HCT116 (cell line): ENCODE results near the gene MED26. TPM values are rescaled to one million over a fixed set of nuclear protein-coding genes. Genes with fewer than 3 reads are reported as not detected.

Experiments used
- ATAC-seq: fragments of 200-7000 bp; cut with Tn5 transposase; 2 replicates; pipeline ENCODE4 v1.9.1; 2020; ENCODE audit warnings: mild to moderate bottlenecking, moderate library complexity
- BruUV-seq: library from RNA; stranded (reverse); fragments of 400-500 nt; replicated peaks from 2 replicates; lab custom pipeline; 2021; lab: Mats Ljungman, UMichigan
- CTCF ChIA-PET: fragments of 300-600 bp; sonication (Branson Sonifier 250); formaldehyde crosslinking; loops from one replicate; lab custom pipeline; 2021; ENCODE audit warnings: antibody characterized with exemption; lab: Charles Lee
- POLR2A ChIA-PET: fragments of 300-600, 350-600 bp; sonication (Branson Sonifier 250); formaldehyde crosslinking; loops from one replicate; lab custom pipeline; 2021; ENCODE audit warnings: antibody characterized with exemption; lab: Charles Lee
- RAD21 ChIA-PET, 2 experiments: fragments of 300-600 bp; sonication (Branson Sonifier 250); formaldehyde crosslinking; loops; one replicate each; lab custom pipeline; 2023; ENCODE audit warnings: low total read pairs in 2 of 2; ENCODE audit not compliant: uncharacterized antibody in 2 of 2, unreplicated experiment in 2 of 2, low non-redundant PET in 1 of 2; lab: Charles Lee
- DNase-seq: peaks from one replicate; pipeline ENCODE4 v3.0.0-alpha.2; 2010; ENCODE audit warnings: low read depth, low spot score
- H2AFZ ChIP-seq: fragments of 200-600 bp; shearing (Covaris generic), sonication (generic); 2 replicates; pipeline ENCODE4 v1.6.1; 2017; ENCODE audit warnings: low read depth, mixed run types, mixed read lengths, antibody characterized with exemption, low read length; ENCODE audit not compliant: poor library complexity, severe bottlenecking
- H3K27ac ChIP-seq: 2 replicates; pipeline ENCODE4 v1.5.1; 2012; ENCODE audit warnings: low read depth, low read length
- H3K27me3 ChIP-seq: fragments of 200-600 bp; sonication (generic); 2 replicates; pipeline ENCODE4 v1.6.1; 2016; ENCODE audit warnings: mixed run types, low read length, mixed read lengths; ENCODE audit not compliant: insufficient read depth
- H3K36me3 ChIP-seq, 2 experiments: fragments of 200-500 bp in 1 of 2; fragments of 200-600 bp in 1 of 2; sonication (Bioruptor generic) in 1 of 2; sonication (generic) in 1 of 2; 2 replicates each; pipeline versions ENCODE4 v1.5.1 to v1.6.1; 2014 to 2016; ENCODE audit warnings: low read length in 2 of 2, inconsistent platforms in 1 of 2, mixed read lengths in 1 of 2, mixed run types in 1 of 2; ENCODE audit not compliant: insufficient read depth in 2 of 2, control insufficient read depth in 1 of 2
- H3K4me1 ChIP-seq, 2 experiments: fragments of 200-600 bp in 1 of 2; sonication (generic) in 1 of 2; 2 replicates each; pipeline versions ENCODE4 v1.5.1 to v1.6.1; 2012 to 2017; ENCODE audit warnings: low read length in 2 of 2, inconsistent platforms in 1 of 2, mild to moderate bottlenecking in 1 of 2, mixed read lengths in 1 of 2, mixed run types in 1 of 2, moderate library complexity in 1 of 2; ENCODE audit not compliant: insufficient read depth in 2 of 2, control insufficient read depth in 1 of 2
- H3K4me2 ChIP-seq: fragments of 200-600 bp; sonication (generic); 2 replicates; pipeline ENCODE4 v1.6.1; 2017; ENCODE audit warnings: mixed run types, low read length, mixed read lengths
- H3K4me3 ChIP-seq, 2 experiments: fragments of 200-600 bp in 1 of 2; sonication (generic) in 1 of 2; replicated peaks in 1 of 2; 2 replicates each; pipeline ENCODE4 v1.5.1; 2011 to 2016; ENCODE audit warnings: low read length in 2 of 2, control low read depth in 1 of 2, low read depth in 1 of 2, mild to moderate bottlenecking in 1 of 2, mixed read lengths in 1 of 2, mixed run types in 1 of 2
- H3K79me2 ChIP-seq: fragments of 200-600 bp; sonication (generic); 2 replicates; pipeline ENCODE4 v1.6.1; 2017; ENCODE audit warnings: mild to moderate bottlenecking, mixed run types, low read length, moderate library complexity, mixed read lengths; ENCODE audit not compliant: insufficient read depth
- H3K9ac ChIP-seq: fragments of 200-600 bp; sonication (generic); 2 replicates; pipeline ENCODE4 v1.6.1; 2016; ENCODE audit warnings: low read length, mixed read lengths
- H3K9me2 ChIP-seq: fragments of 200-600 bp; sonication (generic), shearing (Covaris generic); 2 replicates; pipeline ENCODE4 v1.6.1; 2017; ENCODE audit warnings: mixed run types, mild to moderate bottlenecking, moderate library complexity; ENCODE audit not compliant: insufficient read depth
- H3K9me3 ChIP-seq, 2 experiments: fragments of 200-500 bp in 1 of 2; fragments of 200-600 bp in 1 of 2; sonication (Bioruptor generic) in 1 of 2; sonication (generic) in 1 of 2; 2 replicates each; pipeline ENCODE4 v1.6.1; 2014 to 2017; ENCODE audit warnings: low read length in 2 of 2, mixed read lengths in 2 of 2, inconsistent platforms in 1 of 2, low read depth in 1 of 2, mild to moderate bottlenecking in 1 of 2, mixed run types in 1 of 2, moderate library complexity in 1 of 2; ENCODE audit not compliant: control insufficient read depth in 1 of 2, insufficient read depth in 1 of 2
- H4K20me1 ChIP-seq: fragments of 200-600 bp; sonication (generic), shearing (Covaris generic); 2 replicates; pipeline ENCODE4 v1.6.1; 2017; ENCODE audit warnings: mixed run types, mild to moderate bottlenecking, moderate library complexity; ENCODE audit not compliant: insufficient read depth
- ATF3 ChIP-seq: IDR thresholded peaks from 2 replicates; pipeline ENCODE4 v1.6.1; 2012
- CEBPB ChIP-seq: IDR thresholded peaks from 2 replicates; pipeline ENCODE4 v1.6.1; 2012; ENCODE audit warnings: low read depth
- CTCF ChIP-seq, 3 experiments: fragments of 200-600 bp in 1 of 3; sonication (generic) in 1 of 3; IDR thresholded peaks in 2 of 3; conservative IDR thresholded peaks in 1 of 3; 2 replicates each; pipeline ENCODE4 v1.5.1; 2012 to 2017; ENCODE audit warnings: low read depth in 2 of 3, low read length in 2 of 3, antibody characterized with exemption in 1 of 3, borderline replicate concordance in 1 of 3, control low read depth in 1 of 3, mild to moderate bottlenecking in 1 of 3, mixed read lengths in 1 of 3, mixed run types in 1 of 3, moderate library complexity in 1 of 3; ENCODE audit not compliant: insufficient read depth in 1 of 3
- EGR1 ChIP-seq: IDR thresholded peaks from 2 replicates; pipeline ENCODE4 v1.6.1; 2012; ENCODE audit warnings: low read depth
- EZH2 ChIP-seq: fragments of 200-600 bp; sonication (generic); IDR thresholded peaks from 2 replicates; pipeline ENCODE4 v1.6.1; 2017; ENCODE audit warnings: antibody characterized with exemption, mixed run types
- JUND ChIP-seq: IDR thresholded peaks from 2 replicates; pipeline ENCODE4 v1.6.1; 2012
- MAX ChIP-seq: IDR thresholded peaks from 2 replicates; pipeline ENCODE4 v1.6.1; 2012
- POLR2AphosphoS5 ChIP-seq: IDR thresholded peaks from 2 replicates; pipeline ENCODE4 v1.6.1; 2011; ENCODE audit warnings: mild to moderate bottlenecking, low read depth, low read length, moderate library complexity
- REST ChIP-seq: IDR thresholded peaks from 2 replicates; pipeline ENCODE4 v1.6.1; 2012; ENCODE audit warnings: low read depth
- YY1 ChIP-seq: IDR thresholded peaks from 2 replicates; pipeline ENCODE4 v1.6.1; 2011; ENCODE audit warnings: low read length, low read depth, moderate library complexity, mild to moderate bottlenecking; ENCODE audit not compliant: insufficient replicate concordance; ENCODE audit errors: extremely low read depth
- intact Hi-C: fragments of 100-400 bp; cut with micrococcal nuclease; formaldehyde crosslinking; loops from 2 replicates; pipeline ENCODE4 v1.10.0; 2022
- total RNA-seq: library from RNA; stranded (reverse); gene quantifications from one replicate; pipeline ENCODE4 v1.2.1, GENCODE V29; 2021; ENCODE audit not compliant: unreplicated experiment

Gene MED26
- total RNA-seq, 1 experiment from 2014 or later: 13.3 TPM

- no peak for ATAC-seq
- H3K4me3 ChIP-seq: no peak overlapping the region
- H3K4me1 ChIP-seq: peaks cover 8 to 27% of the 10 kb centered on the region in 2 experiments
- H3K27me3 ChIP-seq: no peaks in the 10 kb centered on the region
- no peak for DNase-seq
- no peaks in the 10 kb centered on the region for H3K9me2 ChIP-seq
- ChIA-PET POLR2A (no interaction called here), CTCF (no interaction called here), RAD21 (no interaction called here)
- H3K79me2 ChIP-seq: peaks cover 40% of the 10 kb centered on the region
- H4K20me1 ChIP-seq: no peaks in the 10 kb centered on the region
- H2AFZ ChIP-seq: no peak overlapping the region
- H3K9ac ChIP-seq: no peak overlapping the region
- no peak overlapping the region for H3K4me2 ChIP-seq
- no peak overlapping the region for H3K27ac ChIP-seq
- peaks cover 26 to 45% of the 10 kb centered on the region in 2 experiments for H3K36me3 ChIP-seq
- intact Hi-C loops: no loop called here
- no peak for TF ChIP-seq EZH2
- no peak for TF ChIP-seq POLR2AphosphoS5
- no peak for TF ChIP-seq ATF3
- no peak for TF ChIP-seq CTCF (IDR thresholded peaks at IDR 0.05 in 2 of 3, conservative IDR thresholded peaks at IDR 0.05 in 1 of 3; ENCODE audit: borderline replicate concordance in 1 of 3, insufficient read depth in 1 of 3, low read depth in 2 of 3, low read length in 2 of 3)
- no peak for TF ChIP-seq EGR1
- BruUV-seq: no TSS peak
- H3K9me3 ChIP-seq: no peaks in the 10 kb centered on the region
Measured at GRCh38 chr19:16566161-16566560, 61.8 kb downstream of the MED26 start.

- no peak overlapping the region for H3K4me2 ChIP-seq
- ATAC-seq: no peak
- no peak for TF ChIP-seq ATF3
- no peak for TF ChIP-seq MAX
- TF ChIP-seq JUND: no peak
- TF ChIP-seq POLR2AphosphoS5: no peak
- no peak for TF ChIP-seq CTCF (IDR thresholded peaks at IDR 0.05 in 2 of 3, conservative IDR thresholded peaks at IDR 0.05 in 1 of 3; ENCODE audit: borderline replicate concordance in 1 of 3, insufficient read depth in 1 of 3, low read depth in 2 of 3, low read length in 2 of 3)
- no peak for TF ChIP-seq REST
- TF ChIP-seq YY1: no peak
- TF ChIP-seq CEBPB: no peak
Measured at GRCh38 chr19:16564842-16565241, 63.2 kb downstream of the MED26 start.

More at GRCh38 chr19:16564842-16565241, 63.2 kb downstream of the MED26 start:
- ChIA-PET CTCF (no interaction called here), POLR2A (no interaction called here), RAD21 (no interaction called here)
- Histone ChIP-seq H4K20me1 (no peaks in the 10 kb centered on the region), H3K36me3 (peaks cover 32 to 41% of the 10 kb centered on the region in 2 experiments), H3K79me2 (peaks cover 31% of the 10 kb centered on the region; the same call in 1 of the 2 replicates), H3K9ac (no peak overlapping the region), H3K27me3 (no peaks in the 10 kb centered on the region), H2AFZ (no peak overlapping the region), H3K9me2 (no peaks in the 10 kb centered on the region), H3K4me1 (peaks cover 5 to 14% of the 10 kb centered on the region in 2 experiments), H3K4me3 (no peak overlapping the region), H3K9me3 (no peaks in the 10 kb centered on the region), H3K27ac (no peak overlapping the region)
- intact Hi-C loops: no loop called here
- no TSS peak for BruUV-seq
- no peak for DNase-seq
